Sigmoid colon (tissue), 4 donors: ENCODE measurements around the gene TMEM126A.

Experiments
- EP300 ChIP-seq, 4 donors: sonication (generic); formaldehyde crosslinking; IDR thresholded peaks; one replicate each; pipeline ENCODE4 v1.6.1; 2017; ENCODE audit warnings: antibody characterized with exemption in 4 of 4
- TF ChIP-seq, protein P1 (sequence below), 4 experiments: fragments of 450-650 bp in 3 of 4; fragments of 200-600 bp in 1 of 4; IDR thresholded peaks; one replicate each; pipeline ENCODE4 v1.5.1; 2016 to 2019; ENCODE audit warnings: antibody characterized with exemption in 4 of 4, mild to moderate bottlenecking in 3 of 4, moderate library complexity in 2 of 4

- TF ChIP-seq, protein P1, sequence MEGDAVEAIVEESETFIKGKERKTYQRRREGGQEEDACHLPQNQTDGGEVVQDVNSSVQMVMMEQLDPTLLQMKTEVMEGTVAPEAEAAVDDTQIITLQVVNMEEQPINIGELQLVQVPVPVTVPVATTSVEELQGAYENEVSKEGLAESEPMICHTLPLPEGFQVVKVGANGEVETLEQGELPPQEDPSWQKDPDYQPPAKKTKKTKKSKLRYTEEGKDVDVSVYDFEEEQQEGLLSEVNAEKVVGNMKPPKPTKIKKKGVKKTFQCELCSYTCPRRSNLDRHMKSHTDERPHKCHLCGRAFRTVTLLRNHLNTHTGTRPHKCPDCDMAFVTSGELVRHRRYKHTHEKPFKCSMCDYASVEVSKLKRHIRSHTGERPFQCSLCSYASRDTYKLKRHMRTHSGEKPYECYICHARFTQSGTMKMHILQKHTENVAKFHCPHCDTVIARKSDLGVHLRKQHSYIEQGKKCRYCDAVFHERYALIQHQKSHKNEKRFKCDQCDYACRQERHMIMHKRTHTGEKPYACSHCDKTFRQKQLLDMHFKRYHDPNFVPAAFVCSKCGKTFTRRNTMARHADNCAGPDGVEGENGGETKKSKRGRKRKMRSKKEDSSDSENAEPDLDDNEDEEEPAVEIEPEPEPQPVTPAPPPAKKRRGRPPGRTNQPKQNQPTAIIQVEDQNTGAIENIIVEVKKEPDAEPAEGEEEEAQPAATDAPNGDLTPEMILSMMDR (IDR thresholded peaks at IDR 0.05): no peak
- TF ChIP-seq EP300 (IDR thresholded peaks at IDR 0.05): no peak
Measured at GRCh38 chr11:85665733-85666132, 18.0 kb downstream of the TMEM126A start.
